HepG2 (cell line): ENCODE measurements around the gene CITED2. TPM values are rescaled to one million over a fixed set of nuclear protein-coding genes. Genes with fewer than 3 reads are reported as not detected.

Experiments used
- EEA1 ChIP-seq: sonication (generic); formaldehyde crosslinking; IDR thresholded peaks from 2 replicates; pipeline ENCODE4 v1.5.1; 2020; ENCODE audit warnings: mild to moderate bottlenecking, missing genetic modification reagents, borderline replicate concordance
- FOXO1 ChIP-seq: sonication (generic); formaldehyde crosslinking; IDR thresholded peaks from 2 replicates; pipeline ENCODE4 v1.4.0; 2020; ENCODE audit warnings: missing genetic modification reagents
- GTF2F1 ChIP-seq: fragments of 150-350 bp; IDR thresholded peaks from 2 replicates; pipeline ENCODE4 v1.6.1; 2014; ENCODE audit warnings: low read length
- ISL2 ChIP-seq: sonication (generic); formaldehyde crosslinking; IDR thresholded peaks from 2 replicates; pipeline ENCODE4 v1.5.0; 2020; ENCODE audit warnings: missing genetic modification reagents
- MTA1 ChIP-seq: sonication (generic); formaldehyde crosslinking; IDR thresholded peaks from 2 replicates; pipeline ENCODE4 v1.4.0; 2020; ENCODE audit warnings: missing genetic modification reagents, mild to moderate bottlenecking, borderline replicate concordance
- MTA3 ChIP-seq: sonication (generic); formaldehyde crosslinking; IDR thresholded peaks from 2 replicates; pipeline ENCODE4 v1.4.0; 2020; ENCODE audit warnings: missing genetic modification reagents
- NAIF1 ChIP-seq: sonication (generic); formaldehyde crosslinking; IDR thresholded peaks from 2 replicates; pipeline ENCODE4 v1.5.0; 2020; ENCODE audit warnings: mild to moderate bottlenecking, missing genetic modification reagents, borderline replicate concordance
- NFATC3 ChIP-seq: sonication (generic); formaldehyde crosslinking; IDR thresholded peaks from 2 replicates; pipeline ENCODE4 v1.5.1; 2020; ENCODE audit warnings: mild to moderate bottlenecking, missing genetic modification reagents
- NFE2L1 ChIP-seq: sonication (generic); formaldehyde crosslinking; IDR thresholded peaks from 2 replicates; pipeline ENCODE4 v1.4.0; 2020; ENCODE audit warnings: missing genetic modification reagents, mild to moderate bottlenecking, borderline replicate concordance
- PRDM10 ChIP-seq: sonication (generic); formaldehyde crosslinking; IDR thresholded peaks from 2 replicates; pipeline ENCODE4 v1.4.0; 2020; ENCODE audit warnings: low read depth, missing genetic modification reagents
- PTBP1 ChIP-seq: fragments of 200-400 bp; formaldehyde crosslinking; IDR thresholded peaks from 2 replicates; pipeline ENCODE4 v1.6.1; 2018; ENCODE audit warnings: low read length, low read depth; ENCODE audit not compliant: poor library complexity, severe bottlenecking
- RAD51 ChIP-seq: fragments of 450-650 bp; IDR thresholded peaks from 2 replicates; pipeline ENCODE4 v1.6.1; 2016; ENCODE audit warnings: borderline replicate concordance
- RFX1 ChIP-seq: fragments of 450-650 bp; IDR thresholded peaks from 2 replicates; pipeline ENCODE4 v1.6.1; 2017
- SMC3 ChIP-seq: IDR thresholded peaks from 2 replicates; pipeline ENCODE4 v1.6.1; 2011; ENCODE audit warnings: low read length, improper control_type of control experiment
- ZMYM4 ChIP-seq: sonication (generic); formaldehyde crosslinking; IDR thresholded peaks from 2 replicates; pipeline ENCODE4 v1.8.1; 2023; ENCODE audit warnings: mild to moderate bottlenecking, missing genetic modification reagents
- ZNF225 ChIP-seq: sonication (generic); formaldehyde crosslinking; IDR thresholded peaks from 2 replicates; pipeline ENCODE4 v1.4.0; 2020; ENCODE audit warnings: mild to moderate bottlenecking, missing genetic modification reagents
- ZNF317 ChIP-seq: sonication (generic); formaldehyde crosslinking; IDR thresholded peaks from 2 replicates; pipeline ENCODE4 v1.5.0; 2020; ENCODE audit warnings: mild to moderate bottlenecking, missing genetic modification reagents
- ZNF749 ChIP-seq: sonication (generic); formaldehyde crosslinking; IDR thresholded peaks from 2 replicates; pipeline ENCODE4 v1.8.0; 2022; ENCODE audit warnings: mild to moderate bottlenecking, missing genetic modification reagents, moderate library complexity, borderline replicate concordance
- ZNF839 ChIP-seq: sonication (generic); formaldehyde crosslinking; IDR thresholded peaks from 2 replicates; pipeline ENCODE4 v1.4.0; 2020; ENCODE audit warnings: missing genetic modification reagents, mild to moderate bottlenecking, borderline replicate concordance
- polyA plus RNA-seq, 8 experiments: library from polyadenylated mRNA; depleted of rRNA in 3 of 8; stranded (reverse) in 7 of 8; unstranded in 1 of 8; fragments of >200 nt; fragmentation: Illumina TruSeq in 4 of 8; extraction: Trizol in 4 of 8; gene quantifications; 2 replicates each; pipeline versions ENCODE4 v1.2.1 to v1.2.3, GENCODE V29; 2011 to 2016; ENCODE audit warnings: low read depth in 4 of 8, missing spikeins in 1 of 8, mixed read lengths in 1 of 8; ENCODE audit not compliant: insufficient read depth in 1 of 8
- total RNA-seq, 5 experiments: library from RNA; depleted of rRNA; stranded (reverse); fragments of >200 nt; fragmentation: Illumina TruSeq; extraction: Trizol; gene quantifications; 2 replicates each; pipeline ENCODE4 v1.2.3, GENCODE V29; 2016; ENCODE audit warnings: low read depth in 1 of 5
- TF ChIP-seq, protein P1 (sequence below): sonication (generic); formaldehyde crosslinking; IDR thresholded peaks from 2 replicates; pipeline ENCODE4 v1.5.0; 2020; ENCODE audit warnings: mild to moderate bottlenecking, missing genetic modification reagents, borderline replicate concordance
- TF ChIP-seq, protein P2 (sequence below): sonication (generic); formaldehyde crosslinking; IDR thresholded peaks from 2 replicates; pipeline ENCODE4 v1.5.0; 2020; ENCODE audit warnings: missing genetic modification reagents

Gene CITED2
- total and polyA plus RNA-seq, 2 of the 13 experiments (the other 11 are each of a cell fraction or from before 2014, with no cell fraction given), result 17.6 to 57.2 TPM

DNA sequence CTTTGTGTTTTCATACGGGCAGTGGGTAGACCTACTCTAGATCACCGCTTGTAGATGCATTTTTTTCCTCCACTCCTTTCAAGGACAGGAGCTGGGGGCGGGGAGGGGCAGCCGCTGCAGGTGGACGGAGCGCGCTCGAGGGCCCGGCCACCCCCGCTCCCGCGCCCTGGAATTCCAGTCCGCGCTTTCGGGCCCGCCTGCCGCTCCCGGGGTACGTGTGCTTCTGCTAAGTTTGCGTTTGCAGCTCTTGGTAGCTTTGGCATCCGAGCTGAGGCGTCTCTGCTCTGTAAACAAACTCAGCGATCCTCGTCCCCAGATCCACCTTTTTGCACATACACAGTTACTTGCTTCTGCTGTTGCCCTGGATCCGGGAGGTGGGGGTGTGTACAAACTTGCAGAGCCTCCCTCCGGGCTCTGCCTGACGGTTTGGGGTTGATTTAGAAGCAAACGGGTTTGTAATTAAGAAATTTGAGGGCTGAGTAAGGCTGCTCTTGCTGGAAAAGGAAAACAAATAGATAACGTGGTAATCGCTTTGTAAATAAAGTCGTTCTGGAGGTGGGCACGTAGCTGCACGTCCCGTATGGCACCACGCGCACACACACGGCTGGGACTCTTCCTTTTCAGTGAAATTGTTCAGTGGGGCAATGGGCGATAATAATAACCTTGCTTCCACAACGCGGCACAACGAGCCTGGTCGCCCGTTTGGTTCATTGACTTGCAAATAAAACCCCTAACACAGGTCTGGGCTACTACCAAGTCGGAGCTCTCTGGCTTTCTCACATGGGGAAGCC is 973 bp upstream of the CITED2 start (continued):
- TF ChIP-seq, protein P1, sequence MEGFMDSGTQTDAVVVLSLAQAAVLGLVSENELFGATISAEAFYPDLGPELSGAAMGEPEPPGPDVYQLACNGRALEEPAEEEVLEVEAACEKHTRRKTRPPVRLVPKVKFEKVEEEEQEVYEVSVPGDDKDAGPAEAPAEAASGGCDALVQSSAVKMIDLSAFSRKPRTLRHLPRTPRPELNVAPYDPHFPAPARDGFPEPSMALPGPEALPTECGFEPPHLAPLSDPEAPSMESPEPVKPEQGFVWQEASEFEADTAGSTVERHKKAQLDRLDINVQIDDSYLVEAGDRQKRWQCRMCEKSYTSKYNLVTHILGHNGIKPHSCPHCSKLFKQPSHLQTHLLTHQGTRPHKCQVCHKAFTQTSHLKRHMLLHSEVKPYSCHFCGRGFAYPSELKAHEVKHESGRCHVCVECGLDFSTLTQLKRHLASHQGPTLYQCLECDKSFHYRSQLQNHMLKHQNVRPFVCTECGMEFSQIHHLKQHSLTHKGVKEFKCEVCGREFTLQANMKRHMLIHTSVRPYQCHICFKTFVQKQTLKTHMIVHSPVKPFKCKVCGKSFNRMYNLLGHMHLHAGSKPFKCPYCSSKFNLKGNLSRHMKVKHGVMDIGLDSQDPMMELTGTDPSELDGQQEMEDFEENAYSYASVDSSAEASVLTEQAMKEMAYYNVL (CRISPR knock-in tag), result peak; percentile 83; the same call in 1 of the 2 replicates
- peak; percentile 51; the same call in 1 of the 2 replicates for TF ChIP-seq RFX1
- peak; percentile 89 for TF ChIP-seq ZNF317 (CRISPR knock-in tag)
- TF ChIP-seq ZNF225, result no peak
- no peak for TF ChIP-seq NFATC3 (CRISPR knock-in tag)
- TF ChIP-seq PTBP1, result no peak
- peak; percentile 53; the same call in 1 of the 2 replicates for TF ChIP-seq ZNF839
- peak; percentile 99 for TF ChIP-seq ZMYM4
- TF ChIP-seq, protein P2, sequence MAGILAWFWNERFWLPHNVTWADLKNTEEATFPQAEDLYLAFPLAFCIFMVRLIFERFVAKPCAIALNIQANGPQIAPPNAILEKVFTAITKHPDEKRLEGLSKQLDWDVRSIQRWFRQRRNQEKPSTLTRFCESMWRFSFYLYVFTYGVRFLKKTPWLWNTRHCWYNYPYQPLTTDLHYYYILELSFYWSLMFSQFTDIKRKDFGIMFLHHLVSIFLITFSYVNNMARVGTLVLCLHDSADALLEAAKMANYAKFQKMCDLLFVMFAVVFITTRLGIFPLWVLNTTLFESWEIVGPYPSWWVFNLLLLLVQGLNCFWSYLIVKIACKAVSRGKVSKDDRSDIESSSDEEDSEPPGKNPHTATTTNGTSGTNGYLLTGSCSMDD (CRISPR knock-in tag), result no peak
- TF ChIP-seq RAD51, result no peak
- no peak for TF ChIP-seq NFE2L1 (CRISPR knock-in tag)
- peak; percentile 79 for TF ChIP-seq ISL2
- no peak; the same call in 1 of the 2 replicates for TF ChIP-seq SMC3
- peak; percentile 94 for TF ChIP-seq NAIF1 (CRISPR knock-in tag)
- peak; percentile 62; the same call in 1 of the 2 replicates for TF ChIP-seq PRDM10 (CRISPR knock-in tag)
- TF ChIP-seq EEA1 (CRISPR knock-in tag), result 0 out of 2 replicates have a peak, but pooled peaks have one; percentile 25
- TF ChIP-seq GTF2F1, result 0 out of 2 replicates have a peak, but pooled peaks have one; percentile 44
- peak; percentile 86 for TF ChIP-seq MTA1 (CRISPR knock-in tag)
- peak; percentile 81 for TF ChIP-seq ZNF749
- TF ChIP-seq FOXO1 (CRISPR knock-in tag), result peak; percentile 92
- no peak for TF ChIP-seq MTA3
